ENCODE results near the gene CCIN.

The CCIN gene

DNA sequence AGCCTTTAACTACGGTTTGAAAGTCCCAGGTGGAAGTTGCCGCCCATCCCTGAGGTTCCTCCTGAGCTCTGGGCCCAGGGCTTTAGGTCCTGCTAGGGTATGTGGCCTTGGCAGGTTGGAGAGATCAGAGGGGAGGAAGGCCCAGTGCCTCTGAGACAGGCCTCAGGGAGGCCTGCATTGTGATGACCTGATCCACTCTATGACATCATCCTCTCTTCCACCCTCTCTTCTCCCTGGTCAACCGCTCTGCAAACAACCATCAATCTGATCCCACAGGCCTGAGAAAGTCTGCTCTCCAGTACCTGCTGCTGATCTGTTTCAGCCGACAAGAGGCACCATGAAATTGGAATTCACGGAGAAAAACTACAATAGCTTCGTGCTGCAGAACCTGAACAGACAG lies at the start of gene CCIN:
Gene CCIN, plus strand, starts transcription at position 223 of the 400 bp plus-strand sequence. Its CDS starts 115 bp downstream, at position 338.
- TF ChIP-seq ZNF274 (IDR thresholded peaks at IDR 0.05; ENCODE audit: low read depth, low read length) (no peak), YY1 (IDR thresholded peaks at IDR 0.05; ENCODE audit: insufficient read depth, insufficient read length) (no peak), SUZ12 (IDR thresholded peaks at IDR 0.05; ENCODE audit: extremely low read depth, insufficient read depth, insufficient read length) (no peak)
- H3K9ac ChIP-seq (ENCODE audit: insufficient read length, low read depth) = no peak within 1 kb of the TSS
- no peaks in the 10 kb centered on the region for H3K27me3 ChIP-seq (ENCODE audit: insufficient read depth, insufficient read length)
- H3K9me3 ChIP-seq (ENCODE audit: insufficient read depth, low read length) = no peaks in the 10 kb centered on the region
- peaks cover 6% of the 10 kb centered on the region for H3K4me1 ChIP-seq (ENCODE audit: insufficient read depth, insufficient read length)
- peaks cover 8% of the 10 kb centered on the region for H3K36me3 ChIP-seq (ENCODE audit: insufficient read depth, insufficient read length, low read length)
- no peak for DNase-seq (ENCODE audit: low read depth, low spot score)
- no peak within 1 kb of the TSS for H3K4me3 ChIP-seq (ENCODE audit: insufficient read length, low read depth)

DNA sequence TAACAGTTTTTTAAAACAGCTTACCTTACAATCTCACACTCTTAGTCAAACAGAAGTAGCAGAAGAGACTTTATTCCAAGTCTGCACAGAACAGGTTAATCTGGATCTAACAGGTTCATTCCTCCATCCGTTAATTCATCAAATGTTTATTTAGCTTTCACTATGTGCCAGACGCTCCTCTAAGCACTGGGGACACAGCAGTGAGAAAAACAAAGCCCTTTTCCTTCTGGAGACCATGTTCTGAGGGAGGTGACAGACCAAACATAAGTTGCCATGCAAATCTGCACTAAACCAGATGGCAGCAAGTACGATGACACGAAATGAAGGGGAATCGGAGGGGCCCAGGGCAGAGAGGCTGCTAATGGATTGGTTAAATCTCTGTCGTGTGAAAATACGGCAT lies 49.7 kb upstream of the CCIN start:
- Histone ChIP-seq H3K27me3 (ENCODE audit: insufficient read depth, insufficient read length) (no peaks in the 10 kb centered on the region), H3K36me3 (ENCODE audit: insufficient read depth, insufficient read length, low read length) (peaks cover 31% of the 10 kb centered on the region), H3K9me3 (ENCODE audit: insufficient read depth, low read length) (no peaks in the 10 kb centered on the region), H3K4me3 (ENCODE audit: insufficient read length, low read depth) (no peak overlapping the region), H3K9ac (ENCODE audit: insufficient read length, low read depth) (no peak overlapping the region), H3K4me1 (ENCODE audit: insufficient read depth, insufficient read length) (peaks cover 10% of the 10 kb centered on the region)
- DNase-seq (ENCODE audit: low read depth, low spot score) = no peak
- TF ChIP-seq SUZ12 (IDR thresholded peaks at IDR 0.05; ENCODE audit: extremely low read depth, insufficient read depth, insufficient read length) (no peak), ZNF274 (IDR thresholded peaks at IDR 0.05; ENCODE audit: low read depth, low read length) (no peak)

DNA sequence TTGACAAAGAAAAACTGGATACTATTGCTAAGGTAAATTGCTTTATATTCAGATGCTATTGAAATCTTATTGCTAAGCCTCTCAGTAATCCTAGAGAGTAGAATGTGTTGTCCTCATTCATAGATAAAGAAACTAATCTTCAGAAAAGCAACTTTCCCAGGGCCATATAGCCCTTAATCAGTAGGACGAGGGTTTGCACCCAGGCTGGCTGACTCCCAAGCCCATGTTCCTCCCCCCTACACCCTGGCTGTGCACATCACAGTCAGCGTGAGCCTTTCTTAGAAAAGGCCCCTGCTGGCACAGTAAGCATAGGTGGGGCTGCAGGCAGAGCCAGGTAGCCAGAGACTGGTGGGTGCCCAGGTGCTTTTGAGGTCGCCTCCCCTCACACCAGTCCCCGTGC lies 48.5 kb upstream of the CCIN start:
- peaks cover 31% of the 10 kb centered on the region for H3K36me3 ChIP-seq (ENCODE audit: insufficient read depth, insufficient read length, low read length)

DNA sequence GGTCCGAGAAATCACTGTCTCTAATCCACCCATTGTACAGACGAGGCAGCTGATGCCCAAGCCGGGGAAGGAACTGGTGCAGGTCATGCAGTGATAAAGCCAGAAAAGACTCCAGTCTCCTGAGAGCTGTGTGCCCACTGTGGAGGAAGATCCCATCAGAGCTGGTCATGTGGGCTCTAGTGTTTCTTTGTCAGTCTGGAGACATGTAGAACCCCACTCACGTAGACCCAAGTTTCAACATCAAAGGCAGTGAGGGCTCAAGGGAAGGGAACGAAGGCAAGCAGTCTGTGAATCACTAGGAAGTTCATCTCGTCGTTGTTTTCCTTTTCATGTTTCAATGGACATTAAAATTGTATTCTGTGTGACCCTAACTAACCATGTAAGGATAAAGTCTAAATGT lies 47.2 kb upstream of the CCIN start:
- Histone ChIP-seq H3K4me1 (ENCODE audit: insufficient read depth, insufficient read length) (peaks cover 11% of the 10 kb centered on the region), H3K9ac (ENCODE audit: insufficient read length, low read depth) (no peak overlapping the region), H3K9me3 (ENCODE audit: insufficient read depth, low read length) (no peaks in the 10 kb centered on the region), H3K36me3 (ENCODE audit: insufficient read depth, insufficient read length, low read length) (peaks cover 29% of the 10 kb centered on the region), H3K4me3 (ENCODE audit: insufficient read length, low read depth) (no peak overlapping the region), H3K27me3 (ENCODE audit: insufficient read depth, insufficient read length) (no peaks in the 10 kb centered on the region)
- no peak for DNase-seq (ENCODE audit: low read depth, low spot score)
- TF ChIP-seq SUZ12 (IDR thresholded peaks at IDR 0.05; ENCODE audit: extremely low read depth, insufficient read depth, insufficient read length) = no peak

More for the DNA sequence above, 48.5 kb upstream of the CCIN start:
- no peak overlapping the region for H3K4me3 ChIP-seq (ENCODE audit: insufficient read length, low read depth)
- TF ChIP-seq YY1 (IDR thresholded peaks at IDR 0.05; ENCODE audit: insufficient read depth, insufficient read length) (no peak), ZNF274 (IDR thresholded peaks at IDR 0.05; ENCODE audit: low read depth, low read length) (no peak), SUZ12 (IDR thresholded peaks at IDR 0.05; ENCODE audit: extremely low read depth, insufficient read depth, insufficient read length) (no peak)
- H3K27me3 ChIP-seq (ENCODE audit: insufficient read depth, insufficient read length) = no peaks in the 10 kb centered on the region
- H3K9me3 ChIP-seq (ENCODE audit: insufficient read depth, low read length) = no peaks in the 10 kb centered on the region
- H3K9ac ChIP-seq (ENCODE audit: insufficient read length, low read depth) = no peak overlapping the region
- no peak for DNase-seq (ENCODE audit: low read depth, low spot score)
- H3K4me1 ChIP-seq (ENCODE audit: insufficient read depth, insufficient read length) = peaks cover 11% of the 10 kb centered on the region

DNA sequence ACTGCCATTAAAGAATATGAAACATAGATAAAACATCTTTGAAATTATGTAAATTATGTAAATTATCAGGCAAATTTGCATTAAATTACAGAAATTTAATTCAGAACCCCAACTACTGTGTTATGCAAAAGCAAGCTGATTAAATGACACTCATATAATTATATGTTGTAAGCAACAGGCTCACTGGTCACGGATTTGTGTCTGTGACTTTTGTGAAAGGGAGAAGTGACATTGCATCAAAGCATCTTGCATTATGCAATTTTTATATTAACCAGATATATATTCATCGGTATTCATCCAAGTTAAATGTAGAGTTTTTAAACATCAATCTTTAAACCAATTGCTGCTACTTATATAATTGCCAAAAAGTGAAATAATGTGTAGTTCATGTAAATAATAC lies 45.7 kb upstream of the CCIN start:
- peaks cover 25% of the 10 kb centered on the region for H3K36me3 ChIP-seq (ENCODE audit: insufficient read depth, insufficient read length, low read length)
- no peak overlapping the region for H3K9ac ChIP-seq (ENCODE audit: insufficient read length, low read depth)
- DNase-seq (ENCODE audit: low read depth, low spot score) = no peak
- no peaks in the 10 kb centered on the region for H3K9me3 ChIP-seq (ENCODE audit: insufficient read depth, low read length)
- no peak overlapping the region for H3K4me3 ChIP-seq (ENCODE audit: insufficient read length, low read depth)
- TF ChIP-seq SUZ12 (IDR thresholded peaks at IDR 0.05; ENCODE audit: extremely low read depth, insufficient read depth, insufficient read length) (no peak), ZNF274 (IDR thresholded peaks at IDR 0.05; ENCODE audit: low read depth, low read length) (no peak), YY1 (IDR thresholded peaks at IDR 0.05; ENCODE audit: insufficient read depth, insufficient read length) (no peak)
- H3K4me1 ChIP-seq (ENCODE audit: insufficient read depth, insufficient read length) = peaks cover 12% of the 10 kb centered on the region
- H3K27me3 ChIP-seq (ENCODE audit: insufficient read depth, insufficient read length) = peaks cover 4% of the 10 kb centered on the region

DNA sequence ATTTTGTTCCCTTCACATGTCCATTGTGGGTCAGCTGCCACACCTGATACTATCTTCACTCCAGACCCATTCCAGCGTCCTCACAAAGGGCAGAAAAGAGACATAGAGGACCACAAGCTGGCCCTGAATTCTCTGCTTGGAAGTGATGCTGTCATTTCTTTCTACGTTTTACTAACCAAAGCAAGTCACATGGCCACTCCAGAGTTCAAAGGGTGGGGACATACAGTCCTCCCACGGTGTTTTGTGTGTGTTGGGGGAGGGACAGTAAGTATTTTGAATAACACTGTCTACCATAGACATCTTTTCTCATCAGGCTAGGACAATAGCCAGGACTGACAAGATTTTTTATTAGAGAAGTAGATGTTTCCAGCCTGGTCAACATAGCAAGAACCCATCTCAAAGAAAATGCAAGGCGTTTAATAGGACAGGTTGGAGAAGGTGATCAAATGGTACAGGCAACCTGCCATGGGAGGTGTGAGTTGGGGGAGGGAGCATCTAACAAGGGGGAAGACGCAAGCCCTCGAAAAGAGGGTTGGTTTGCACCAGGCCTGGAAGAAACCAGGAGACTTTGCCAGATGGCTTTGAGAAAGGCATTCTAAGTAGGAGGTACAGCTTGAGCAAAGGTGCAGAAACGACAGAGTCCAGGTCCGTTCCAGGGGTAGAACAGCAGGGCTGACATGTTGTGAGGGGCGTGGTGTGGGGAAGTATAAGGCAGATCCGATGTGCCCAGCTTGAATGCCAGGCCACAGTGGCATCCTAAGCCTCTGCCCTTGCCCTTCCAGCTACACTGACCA lies 43.9 kb upstream of the CCIN start:
- Histone ChIP-seq H3K9me3 (ENCODE audit: insufficient read depth, low read length) (no peaks in the 10 kb centered on the region), H3K36me3 (ENCODE audit: insufficient read depth, insufficient read length, low read length) (peaks cover 18% of the 10 kb centered on the region), H3K9ac (ENCODE audit: insufficient read length, low read depth) (no peak overlapping the region), H3K4me3 (ENCODE audit: insufficient read length, low read depth) (no peak overlapping the region), H3K4me1 (ENCODE audit: insufficient read depth, insufficient read length) (peaks cover 9% of the 10 kb centered on the region), H3K27me3 (ENCODE audit: insufficient read depth, insufficient read length) (peaks cover 4% of the 10 kb centered on the region)
- TF ChIP-seq SUZ12 (IDR thresholded peaks at IDR 0.05; ENCODE audit: extremely low read depth, insufficient read depth, insufficient read length) (no peak), ZNF274 (IDR thresholded peaks at IDR 0.05; ENCODE audit: low read depth, low read length) (no peak), YY1 (IDR thresholded peaks at IDR 0.05; ENCODE audit: insufficient read depth, insufficient read length) (no peak)
- no peak for DNase-seq (ENCODE audit: low read depth, low spot score)

DNA sequence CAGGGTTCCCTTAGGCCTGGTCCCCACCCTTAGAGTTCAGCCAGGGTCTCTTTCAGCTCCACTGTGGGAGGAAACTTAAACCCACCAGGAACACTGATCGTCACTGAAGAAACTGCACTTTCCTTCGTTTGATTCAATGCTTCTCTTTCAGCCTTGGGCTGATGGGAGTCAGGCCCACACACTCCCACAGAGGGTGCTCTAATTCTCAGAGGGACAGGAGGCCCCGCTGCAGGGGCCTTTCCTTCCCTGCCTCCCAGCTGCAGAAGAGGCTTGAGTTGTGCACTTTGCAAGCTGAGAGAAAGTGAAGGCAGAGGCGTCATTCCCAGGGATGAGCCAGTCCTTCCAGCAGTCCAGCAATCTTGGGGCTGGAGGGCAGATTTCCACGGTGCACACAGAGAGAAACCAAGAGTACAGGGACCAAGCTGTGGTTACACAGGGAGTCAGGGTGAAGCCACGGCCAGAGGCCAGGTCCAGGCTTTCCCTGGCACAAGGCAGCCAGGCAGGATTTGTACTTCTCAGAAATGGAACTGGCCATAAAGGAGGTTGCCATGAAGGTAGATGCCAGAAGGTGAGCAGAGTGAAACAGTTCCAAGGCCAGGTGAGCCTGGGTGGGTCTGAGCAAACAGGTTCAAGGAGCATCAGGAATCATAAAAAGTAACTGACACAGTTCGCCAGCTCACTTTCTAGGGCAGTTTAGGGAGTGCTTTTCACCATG lies 43.0 kb upstream of the CCIN start:
- no peaks in the 10 kb centered on the region for H3K9me3 ChIP-seq (ENCODE audit: insufficient read depth, low read length)

More for the DNA sequence above, 43.0 kb upstream of the CCIN start:
- Histone ChIP-seq H3K4me3 (ENCODE audit: insufficient read length, low read depth) (no peak overlapping the region), H3K27me3 (ENCODE audit: insufficient read depth, insufficient read length) (peaks cover 4% of the 10 kb centered on the region), H3K4me1 (ENCODE audit: insufficient read depth, insufficient read length) (peaks cover 9% of the 10 kb centered on the region), H3K36me3 (ENCODE audit: insufficient read depth, insufficient read length, low read length) (peaks cover 18% of the 10 kb centered on the region), H3K9ac (ENCODE audit: insufficient read length, low read depth) (no peak overlapping the region)
- no peak for TF ChIP-seq YY1 (IDR thresholded peaks at IDR 0.05; ENCODE audit: insufficient read depth, insufficient read length)
- TF ChIP-seq ZNF274 (IDR thresholded peaks at IDR 0.05; ENCODE audit: low read depth, low read length) = no peak
- no peak for TF ChIP-seq SUZ12 (IDR thresholded peaks at IDR 0.05; ENCODE audit: extremely low read depth, insufficient read depth, insufficient read length)
- DNase-seq (ENCODE audit: low read depth, low spot score) = no peak
